T-helper 2 cell treated with Interferon-gamma antibody and Interleukin-4, amounts not matched to agents 100 ng/mL and 5 ng/mL, for 36 hours (primary cell): ENCODE data around the gene CYB561A3. TPM values are rescaled to one million over a fixed set of nuclear protein-coding genes. Genes with fewer than 3 reads are reported as not detected.
"Not testable (repeated sequence)": the region's sequence is repeated elsewhere in the genome, so short reads cannot be mapped to it uniquely, and the experiment has no call there.

ENCODE experiments used
- intact Hi-C: fragments of 100-400 bp; cut with micrococcal nuclease; formaldehyde crosslinking; loops from one replicate; pipeline ENCODE4 v1.15.1; 2023
- total RNA-seq: library from RNA; stranded (reverse); gene quantifications from 2 replicates; pipeline ENCODE4 v1.2.3, GENCODE V29; 2022

The CYB561A3 gene
- total RNA-seq: 41.6 and 42.9 TPM in 2 replicates

GRCh38 chr11:61361741-61362541, at the start of gene CYB561A3, which contains the start of gene TMEM138:
CYB561A3 (minus strand) TSS chr11:61361882; CDS start chr11:61356713, 5,169 bp downstream.
TMEM138 (plus strand) TSS chr11:61362374; CDS start chr11:61364391, 2,017 bp downstream.
- intact Hi-C loops: loop anchor here (1.0 kb wide), 4 partner anchors 23 to 68 kb away; partner anchors contain the start of genes SDHAF2 and TMEM216

GRCh38 chr11:61406991-61407728, 45.5 kb upstream of the CYB561A3 start:
- intact Hi-C loops: no loop called here

GRCh38 chr11:61406067-61406466, 44.4 kb upstream of the CYB561A3 start:
- intact Hi-C loops: no loop called here

GRCh38 chr11:61404641-61405040, 43.0 kb upstream of the CYB561A3 start:
- intact Hi-C loops: no loop called here

GRCh38 chr11:61404103-61404502, 42.4 kb upstream of the CYB561A3 start:
- intact Hi-C loops: no loop called here

- intact Hi-C loops: no loop called here
Observed at GRCh38 chr11:61403658-61404057, 42.0 kb upstream of the CYB561A3 start.

GRCh38 chr11:61401573-61401972, 39.9 kb upstream of the CYB561A3 start:
- intact Hi-C loops: no loop called here

- intact Hi-C loops: no loop called here
Observed at GRCh38 chr11:61401173-61401572, 39.5 kb upstream of the CYB561A3 start.

- intact Hi-C loops: loop anchor here (1.0 to 2.0 kb wide), 3 partner anchors 31 to 56 kb away; partner anchors contain the start of genes CPSF7 and TMEM138
Observed at GRCh38 chr11:61392981-61393595, 31.4 kb upstream of the CYB561A3 start.

GRCh38 chr11:61390161-61390560, 28.5 kb upstream of the CYB561A3 start:
- intact Hi-C loops: no loop called here

- intact Hi-C loops: loop anchor here (1.0 kb wide), 3 partner anchors 22 to 130 kb away; partner anchors contain the start of gene TMEM138
Observed at GRCh38 chr11:61384271-61385242, 22.9 kb upstream of the CYB561A3 start.

- intact Hi-C loops: not testable (repeated sequence)
Observed at GRCh38 chr11:61383859-61384258, 22.2 kb upstream of the CYB561A3 start.

- intact Hi-C loops: no loop called here
Observed at GRCh38 chr11:61380884-61381283, 19.2 kb upstream of the CYB561A3 start.

- intact Hi-C loops: no loop called here
Observed at GRCh38 chr11:61378713-61379313, 17.1 kb upstream of the CYB561A3 start.

GRCh38 chr11:61377461-61378160, 15.9 kb upstream of the CYB561A3 start:
- intact Hi-C loops: no loop called here

GRCh38 chr11:61375761-61376108, 14.1 kb upstream of the CYB561A3 start:
- intact Hi-C loops: no loop called here

- intact Hi-C loops: no loop called here
Observed at GRCh38 chr11:61372659-61373420, 11.2 kb upstream of the CYB561A3 start.

- intact Hi-C loops: no loop called here
Observed at GRCh38 chr11:61370349-61371005, 8.8 kb upstream of the CYB561A3 start.
